Heart right ventricle (tissue), 16 donors: ENCODE measurements around the gene TMEM115. TPM values are rescaled to one million over a fixed set of nuclear protein-coding genes. Genes with fewer than 3 reads are reported as not detected.

ENCODE experiments used
- ATAC-seq, 8 donors: fragments of 200-7000 bp; cut with Tn5 transposase; one replicate each; pipeline ENCODE4 v1.9.1; 2020; ENCODE audit warnings: mild to moderate bottlenecking in 8 of 8, moderate library complexity in 8 of 8, moderate number of reproducible peaks in 1 of 8
- DNase-seq, 2 donors: peaks; one replicate each; pipeline ENCODE4 v3.0.0-alpha.2; 2020
- H3K27ac ChIP-seq, 10 donors: fragments of 200-600 bp; sonication (generic) in 2 of 10; one replicate each; pipeline versions ENCODE4 v1.5.0 to v1.8.0; 2020 to 2022; ENCODE audit warnings: mild to moderate bottlenecking in 3 of 10
- H3K27me3 ChIP-seq, 7 donors: fragments of 200-600 bp; one replicate each; pipeline ENCODE4 v1.8.0; 2021 to 2022; ENCODE audit warnings: mild to moderate bottlenecking in 2 of 7
- H3K36me3 ChIP-seq, 9 donors: fragments of 200-600 bp; sonication (generic) in 1 of 9; one replicate each; pipeline versions ENCODE4 v1.5.0 to v1.8.0; 2020 to 2022; ENCODE audit warnings: mild to moderate bottlenecking in 2 of 9
- H3K4me1 ChIP-seq, 9 donors: fragments of 200-600 bp; sonication (generic) in 1 of 9; one replicate each; pipeline versions ENCODE4 v1.5.0 to v1.8.0; 2020 to 2022; ENCODE audit warnings: mild to moderate bottlenecking in 4 of 9
- H3K4me3 ChIP-seq, 10 donors: fragments of 200-600 bp; sonication (generic) in 2 of 10; one replicate each; pipeline versions ENCODE4 v1.5.0 to v1.8.0; 2020 to 2022; ENCODE audit warnings: mild to moderate bottlenecking in 7 of 10, moderate library complexity in 2 of 10
- H3K9me3 ChIP-seq, 11 donors: fragments of 200-600 bp in 10 of 11; sonication (generic) in 2 of 11; one replicate each; pipeline versions ENCODE4 v1.5.0 to v1.8.0; 2013 to 2022; ENCODE audit warnings: mild to moderate bottlenecking in 2 of 11, control low read depth in 1 of 11, moderate library complexity in 1 of 11
- CTCF ChIP-seq, 9 donors: fragments of 200-600 bp; sonication (generic) in 2 of 9; IDR thresholded peaks; one replicate each; pipeline versions ENCODE4 v1.5.0 to v1.8.0; 2021 to 2022; ENCODE audit warnings: antibody characterized with exemption in 9 of 9, mild to moderate bottlenecking in 5 of 9, moderate library complexity in 1 of 9
- WGBS, 2 donors: extraction: QIAGEN DNeasy Blood & Tissue Kit; methylation state at CpG; one replicate each; pipeline ENCODE4 v1.1.7; 2013; ENCODE audit warnings: inconsistent platforms in 1 of 2; 5-methylcytosine and 5-hydroxymethylcytosine counted together
- intact Hi-C, 10 donors: fragments of 100-400 bp; cut with DNase I; formaldehyde crosslinking; loops; one replicate each; pipeline versions ENCODE4 v1.11.1 to v1.14.2; 2022
- polyA plus RNA-seq, 2 donors: library from polyadenylated mRNA; stranded (reverse); fragments of 200-250 nt; gene quantifications; one replicate each; pipeline ENCODE4 v1.2.3, GENCODE V29; 2013
- total RNA-seq, 10 donors: library from RNA; stranded (reverse); fragmentation: NEBNext Ultra II Directional in 3 of 10; extraction: Animal tissue kit (Norgen Biotek cat#: 25700) in 3 of 10; gene quantifications; one replicate each; pipeline versions ENCODE4 v1.2.1 to v1.2.4, GENCODE V29; 2021 to 2023
- donor health status: Arrhythmogenic right ventricular cardiomyopathy.
- donor health status: ischemic (EF 13 %, LVEDD 7.1; RV severe dilation, severe dysfunction).
- donor health status: healthy with polysubstance abuse.
- donor health status: DM: no; HTN: yes; CAD: no.
- donor health status: DM: no; HTN: no; CAD: no.
- donor health status: ischemic (EF 25% LVEDD 6.9; RV normal size, moderate dysfunction).
- donor health status: ischemic (EF 25% LVEDD 5.7; RV mildly dilated, moderate dysfunction).
- donor health status: healthy.
- donor health status: DM: yes; HTN: yes; CAD: no.
- donor health status: Ischemic cardiomyopathy.
- donor health status: ischemic (EF 35%, LVEDD 5.7; RV mildly dilated, moderate dysfunction).
- donor health status: nonischemic (EF 11% LVEDD 7.7; RV severe dilation, severe dysfunction).
- donor health status: DM: yes; HTN: yes; CAD: no.
- donor health status: PGD.
- donor health status: ischemic (EF 29% LVEDD 5.4; RV normal size, mild dysfunction).
- donor health status: nonischemic (EF 23%, LVEDD 6.1; RV moderate dilation, normal function).

The TMEM115 gene
- total and polyA plus RNA-seq, 12 donors = 18.1 to 47.6 (median 24.2) TPM

DNA sequence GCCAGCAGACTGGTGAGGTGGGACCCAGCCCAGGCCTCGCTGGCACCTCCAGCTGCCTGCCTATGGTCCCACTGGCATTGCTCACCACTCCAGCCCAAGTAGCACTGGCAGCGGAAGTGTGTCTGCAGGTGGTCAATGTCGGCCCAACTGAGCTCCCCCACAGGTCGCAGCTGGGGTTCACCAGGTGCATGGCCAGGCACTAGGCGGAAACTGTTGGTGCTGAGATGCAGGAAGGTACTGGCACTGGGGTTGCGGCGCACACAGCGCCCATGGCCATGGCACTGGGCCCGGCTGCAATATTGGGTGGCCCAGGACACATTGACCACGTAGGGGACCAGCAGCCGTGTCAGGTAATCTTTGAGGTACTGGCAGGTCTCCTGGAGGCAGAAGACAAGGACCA, 41.2 kb downstream of the TMEM115 start:
- DNase-seq = no peak
- Histone ChIP-seq H3K9me3 (no peaks in the 10 kb centered on the region), H3K36me3 (peaks cover 0 to 58% (median 33%) of the 10 kb centered on the region in 9 donors), H3K4me3 (peak overlapping the region in 9 of 10 donors; percentile 57 to 88 (median 81)), H3K27me3 (no peaks in the 10 kb centered on the region), H3K27ac (peak overlapping the region in 9 of 10 donors; percentile 21 to 99 (median 91)), H3K4me1 (peaks cover 17 to 67% (median 52%) of the 10 kb centered on the region in 9 donors)
- ATAC-seq = no peak
- no peak for TF ChIP-seq CTCF (IDR thresholded peaks at IDR 0.05)
- 86 to 90% methylated on average over 11 of the region's 11 CpGs for WGBS, 2 donors
- intact Hi-C loops = no loop called here

- Histone ChIP-seq H3K4me1 (peaks cover 17 to 59% (median 49%) of the 10 kb centered on the region in 9 donors), H3K9me3 (no peaks in the 10 kb centered on the region), H3K27me3 (no peaks in the 10 kb centered on the region), H3K4me3 (peak overlapping the region in 2 of 10 donors; percentile 5 to 74), H3K27ac (peak overlapping the region in 7 of 10 donors; percentile 28 to 99 (median 52)), H3K36me3 (peaks cover 0 to 58% (median 33%) of the 10 kb centered on the region in 9 donors)
- no peak for DNase-seq
- TF ChIP-seq CTCF (IDR thresholded peaks at IDR 0.05) = no peak
- WGBS, 2 donors = 56 to 58% methylated on average over 6 of the region's 6 CpGs
- intact Hi-C loops = no loop called here
- ATAC-seq = no peak
Measured at GRCh38 chr3:50317300-50317699, 42.0 kb downstream of the TMEM115 start.

DNA sequence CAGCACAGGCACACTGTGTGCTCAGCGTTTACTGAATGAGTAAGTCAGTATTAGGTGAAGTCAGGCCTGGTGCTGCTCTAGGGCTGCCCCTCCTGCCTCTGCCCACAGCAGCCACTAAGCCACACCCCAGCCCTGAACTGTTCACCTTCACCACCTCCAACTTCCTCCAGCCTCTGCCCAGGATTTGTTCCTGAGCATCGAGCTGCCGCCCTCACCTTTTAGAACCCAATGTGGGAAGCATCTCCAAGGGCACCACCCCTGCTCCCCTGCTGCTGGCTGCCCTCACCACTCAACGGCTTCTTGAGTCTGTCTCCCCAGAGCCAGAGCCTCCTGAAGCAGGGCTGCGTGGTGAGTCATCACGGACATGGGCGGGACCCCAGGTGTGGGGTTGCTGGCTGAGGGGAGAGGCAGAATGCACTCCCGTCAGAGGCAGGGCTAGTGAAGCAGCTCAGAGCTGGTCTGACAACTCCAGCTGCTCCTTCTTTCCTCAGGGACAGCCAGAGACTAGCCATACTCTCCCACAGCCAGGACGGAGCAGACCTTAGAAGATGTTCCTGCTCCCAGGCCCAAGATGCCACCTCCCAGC, 42.6 kb downstream of the TMEM115 start:
- H3K9me3 ChIP-seq = no peaks in the 10 kb centered on the region
- peak overlapping the region in 1 of 10 donors; percentile 5 for H3K4me3 ChIP-seq
- no peak for ATAC-seq
- WGBS, 2 donors = 70 to 72% methylated on average over 9 of the region's 9 CpGs
- intact Hi-C loops = no loop called here
- no peak for DNase-seq
- TF ChIP-seq CTCF (IDR thresholded peaks at IDR 0.05) = no peak
- peaks cover 13 to 53% (median 43%) of the 10 kb centered on the region in 9 donors for H3K4me1 ChIP-seq
- peak overlapping the region in 7 of 10 donors; percentile 27 to 99 (median 45) for H3K27ac ChIP-seq
- peaks cover 0 to 58% (median 33%) of the 10 kb centered on the region in 9 donors for H3K36me3 ChIP-seq
- no peaks in the 10 kb centered on the region for H3K27me3 ChIP-seq

DNA sequence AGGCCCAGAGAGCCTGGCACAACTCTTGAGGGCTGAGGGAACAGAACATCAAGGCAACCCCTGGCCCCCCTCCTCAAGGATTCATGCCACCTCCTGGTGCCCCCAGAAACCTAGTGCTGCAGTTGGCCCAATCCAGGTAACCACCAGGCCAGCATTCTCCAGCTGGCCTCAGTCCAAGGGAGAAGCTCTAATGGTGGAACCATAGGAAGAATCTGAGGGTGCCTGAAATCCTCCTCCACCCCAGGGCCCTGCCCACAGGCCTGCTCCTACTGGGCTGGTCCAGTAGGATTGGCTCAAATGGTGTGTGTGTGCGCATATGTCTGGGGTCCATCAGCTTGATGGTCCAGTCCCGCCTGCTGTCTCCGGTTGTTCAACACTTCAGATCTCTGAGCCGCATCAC, 44.5 kb downstream of the TMEM115 start:
- Histone ChIP-seq H3K27ac (peak overlapping the region in 2 of 10 donors; percentile 4 to 44), H3K27me3 (no peaks in the 10 kb centered on the region), H3K36me3 (peaks cover 0 to 54% (median 33%) of the 10 kb centered on the region in 9 donors), H3K4me3 (no peak overlapping the region), H3K9me3 (no peaks in the 10 kb centered on the region), H3K4me1 (peaks cover 8 to 44% (median 31%) of the 10 kb centered on the region in 9 donors)
- 96 to 99% methylated on average over 4 of the region's 4 CpGs for WGBS, 2 donors
- ATAC-seq = peak in 5 of 8 donors; percentile 3 to 25 (median 17)
- no peak for DNase-seq
- TF ChIP-seq CTCF (IDR thresholded peaks at IDR 0.05) = no peak
- intact Hi-C loops = no loop called here
